CD4-positive, alpha-beta T cell treated with Interleukin-17A for 1 hour (primary cell): ENCODE data around the gene SCAI.
"Not testable (repeated sequence)": the region's sequence is repeated elsewhere in the genome, so short reads cannot be mapped to it uniquely, and the experiment has no call there.

Experiments
- DNase-seq: peaks from one replicate; pipeline ENCODE4 v3.0.0-alpha.2; 2020

Gene SCAI

GRCh38 chr9:125012013-125012412, 131.3 kb downstream of the SCAI start:
- DNase-seq: not testable (repeated sequence)

GRCh38 chr9:125008599-125008998, 134.7 kb downstream of the SCAI start:
- no peak for DNase-seq

- no peak for DNase-seq
Observed at GRCh38 chr9:125003332-125003731, 140.0 kb downstream of the SCAI start.

GRCh38 chr9:124983698-124984097, 159.6 kb downstream of the SCAI start:
- no peak for DNase-seq

GRCh38 chr9:124980431-124980830, 162.9 kb downstream of the SCAI start:
- no peak for DNase-seq

GRCh38 chr9:124975131-124975530, 168.2 kb downstream of the SCAI start:
- DNase-seq: no peak

GRCh38 chr9:124973807-124974206, 169.5 kb downstream of the SCAI start:
- no peak for DNase-seq

GRCh38 chr9:124972241-124972770, 171.0 kb downstream of the SCAI start:
- no peak for DNase-seq

GRCh38 chr9:124969401-124969800, 173.9 kb downstream of the SCAI start:
- no peak for DNase-seq

- DNase-seq: no peak
Observed at GRCh38 chr9:124968238-124968637, 175.1 kb downstream of the SCAI start.

GRCh38 chr9:124965775-124966568, 177.4 kb downstream of the SCAI start:
- peak; percentile 57 for DNase-seq

- DNase-seq: no peak
Observed at GRCh38 chr9:124964604-124965003, 178.7 kb downstream of the SCAI start.

GRCh38 chr9:124964056-124964455, 179.3 kb downstream of the SCAI start:
- no peak for DNase-seq

- DNase-seq: no peak
Observed at GRCh38 chr9:124960409-124960752, 182.9 kb downstream of the SCAI start.

- DNase-seq: not testable (repeated sequence)
Observed at GRCh38 chr9:124959671-124960408, 183.5 kb downstream of the SCAI start.

- DNase-seq: no peak
Observed at GRCh38 chr9:124954255-124954654, 189.1 kb downstream of the SCAI start.

GRCh38 chr9:124950050-124950718, 193.1 kb downstream of the SCAI start:
- DNase-seq: no peak

- no peak for DNase-seq
Observed at GRCh38 chr9:124949387-124949786, 193.9 kb downstream of the SCAI start.

GRCh38 chr9:124947727-124948391, 195.5 kb downstream of the SCAI start:
- DNase-seq: no peak

- no peak for DNase-seq
Observed at GRCh38 chr9:124946167-124946566, 197.2 kb downstream of the SCAI start.

GRCh38 chr9:124941679-124942561, 201.4 kb downstream of the SCAI start:
- DNase-seq: peak; percentile 73
